GM18511 (cell line): ENCODE results near the gene IRF6.
"Not testable (repeated sequence)": the region's sequence is repeated elsewhere in the genome, so short reads cannot be mapped to it uniquely, and the experiment has no call there.

ENCODE experiments used
- ATAC-seq: cut with Tn5 transposase; IDR thresholded peaks from one replicate; pipeline ENCODE4 v1.9.1; 2021; ENCODE audit warnings: mild to moderate bottlenecking, moderate library complexity; ENCODE audit not compliant: unreplicated experiment

The IRF6 gene

GRCh38 chr1:209823143-209824041 lies 17.4 kb upstream of the IRF6 start:
- ATAC-seq, result peak; percentile 38

GRCh38 chr1:209822706-209823105 lies 16.8 kb upstream of the IRF6 start:
- no peak for ATAC-seq

- ATAC-seq, result no peak
Observed at GRCh38 chr1:209820986-209821385, 15.0 kb upstream of the IRF6 start.

- no peak for ATAC-seq
Observed at GRCh38 chr1:209819058-209819457, 13.1 kb upstream of the IRF6 start.

- no peak for ATAC-seq
Observed at GRCh38 chr1:209817691-209818090, 11.7 kb upstream of the IRF6 start.

- ATAC-seq, result no peak
Observed at GRCh38 chr1:209816923-209817322, 11.0 kb upstream of the IRF6 start.

- ATAC-seq, result no peak
Observed at GRCh38 chr1:209815931-209816341, 10.0 kb upstream of the IRF6 start.

GRCh38 chr1:209815490-209815889 lies 9.5 kb upstream of the IRF6 start:
- no peak for ATAC-seq

- ATAC-seq, result no peak
Observed at GRCh38 chr1:209813902-209814301, 8.0 kb upstream of the IRF6 start.

- ATAC-seq, result no peak
Observed at GRCh38 chr1:209810783-209811182, 4.8 kb upstream of the IRF6 start.

GRCh38 chr1:209809611-209810010 lies 3.7 kb upstream of the IRF6 start:
- no peak for ATAC-seq

- no peak for ATAC-seq
Observed at GRCh38 chr1:209808059-209808581, 2.2 kb upstream of the IRF6 start.

GRCh38 chr1:209807509-209807908 lies 1.6 kb upstream of the IRF6 start:
- no peak for ATAC-seq

- no peak for ATAC-seq
Observed at GRCh38 chr1:209805341-209805781, 581 bp downstream of the IRF6 start.

GRCh38 chr1:209803568-209803967 lies 2.4 kb downstream of the IRF6 start:
- no peak for ATAC-seq

GRCh38 chr1:209802780-209803152 lies 3.2 kb downstream of the IRF6 start:
- ATAC-seq, result no peak

GRCh38 chr1:209802117-209802779 lies 3.7 kb downstream of the IRF6 start:
- ATAC-seq, result no peak

GRCh38 chr1:209800984-209801834 lies 4.7 kb downstream of the IRF6 start:
- ATAC-seq, result no peak

GRCh38 chr1:209797978-209798639 lies 7.8 kb downstream of the IRF6 start:
- ATAC-seq, result no peak

GRCh38 chr1:209793711-209794110 lies 12.2 kb downstream of the IRF6 start:
- ATAC-seq, result not testable (repeated sequence)
